MCF 10A (cell line): ENCODE data around the gene GPRC5B. TPM values are rescaled to one million over a fixed set of nuclear protein-coding genes. Genes with fewer than 3 reads are reported as not detected.

Experiments
- BruUV-seq: library from RNA; stranded (reverse); fragments of 400-500 nt; replicated peaks from 2 replicates; lab custom pipeline; 2021; lab: Mats Ljungman, UMichigan
- CTCF ChIA-PET: fragments of 300-600 bp; sonication (Branson Sonifier 250); formaldehyde crosslinking; extraction: SDS; loops from one replicate; lab custom pipeline; 2021; ENCODE audit warnings: antibody characterized with exemption, inconsistent platforms; lab: Yijun Ruan, JAX
- POLR2A ChIA-PET: fragments of 300-600, 350-650 bp; sonication (Branson Sonifier 250); formaldehyde crosslinking; extraction: SDS; loops from one replicate; lab custom pipeline; 2020; ENCODE audit warnings: antibody characterized with exemption, inconsistent platforms; lab: Yijun Ruan, JAX
- DNase-seq: peaks from one replicate; pipeline ENCODE4 v3.0.0-alpha.2; 2018; ENCODE audit not compliant: unreplicated experiment
- H3K27ac Mint-ChIP-seq: one replicate; pipeline ENCODE4 v1.8.0; 2022; ENCODE audit warnings: mild to moderate bottlenecking, low read depth, mixed read lengths; ENCODE audit not compliant: unreplicated experiment
- H3K27me3 Mint-ChIP-seq: one replicate; pipeline ENCODE4 v1.8.0; 2022; ENCODE audit warnings: mixed read lengths; ENCODE audit not compliant: insufficient read depth, unreplicated experiment
- H3K36me3 Mint-ChIP-seq: one replicate; pipeline ENCODE4 v1.8.0; 2022; ENCODE audit warnings: mild to moderate bottlenecking, moderate library complexity, mixed read lengths; ENCODE audit not compliant: insufficient read depth, unreplicated experiment
- H3K4me1 Mint-ChIP-seq: one replicate; pipeline ENCODE4 v1.8.0; 2022; ENCODE audit warnings: mixed read lengths; ENCODE audit not compliant: insufficient read depth, unreplicated experiment
- H3K4me3 Mint-ChIP-seq: one replicate; pipeline ENCODE4 v1.8.0; 2022; ENCODE audit warnings: mild to moderate bottlenecking, moderate library complexity, mixed read lengths; ENCODE audit not compliant: unreplicated experiment
- H3K9me3 Mint-ChIP-seq: one replicate; pipeline ENCODE4 v1.8.0; 2022; ENCODE audit warnings: mixed read lengths; ENCODE audit not compliant: unreplicated experiment
- intact Hi-C: fragments of 100-400 bp; cut with micrococcal nuclease; formaldehyde crosslinking; loops from 2 replicates; pipeline ENCODE4 v1.14.1; 2022
- total RNA-seq: library from RNA; stranded (reverse); gene quantifications from 2 replicates; pipeline ENCODE4 v1.2.3, GENCODE V29; 2022
- TF ChIP-seq, protein P1 (sequence below): fragments of 200-600 bp; IDR thresholded peaks from one replicate; pipeline ENCODE4 v1.8.0; 2022; ENCODE audit warnings: antibody characterized with exemption, mild to moderate bottlenecking; ENCODE audit not compliant: unreplicated experiment

GPRC5B gene
- total RNA-seq, 1 experiment from 2014 or later: not detected

DNA sequence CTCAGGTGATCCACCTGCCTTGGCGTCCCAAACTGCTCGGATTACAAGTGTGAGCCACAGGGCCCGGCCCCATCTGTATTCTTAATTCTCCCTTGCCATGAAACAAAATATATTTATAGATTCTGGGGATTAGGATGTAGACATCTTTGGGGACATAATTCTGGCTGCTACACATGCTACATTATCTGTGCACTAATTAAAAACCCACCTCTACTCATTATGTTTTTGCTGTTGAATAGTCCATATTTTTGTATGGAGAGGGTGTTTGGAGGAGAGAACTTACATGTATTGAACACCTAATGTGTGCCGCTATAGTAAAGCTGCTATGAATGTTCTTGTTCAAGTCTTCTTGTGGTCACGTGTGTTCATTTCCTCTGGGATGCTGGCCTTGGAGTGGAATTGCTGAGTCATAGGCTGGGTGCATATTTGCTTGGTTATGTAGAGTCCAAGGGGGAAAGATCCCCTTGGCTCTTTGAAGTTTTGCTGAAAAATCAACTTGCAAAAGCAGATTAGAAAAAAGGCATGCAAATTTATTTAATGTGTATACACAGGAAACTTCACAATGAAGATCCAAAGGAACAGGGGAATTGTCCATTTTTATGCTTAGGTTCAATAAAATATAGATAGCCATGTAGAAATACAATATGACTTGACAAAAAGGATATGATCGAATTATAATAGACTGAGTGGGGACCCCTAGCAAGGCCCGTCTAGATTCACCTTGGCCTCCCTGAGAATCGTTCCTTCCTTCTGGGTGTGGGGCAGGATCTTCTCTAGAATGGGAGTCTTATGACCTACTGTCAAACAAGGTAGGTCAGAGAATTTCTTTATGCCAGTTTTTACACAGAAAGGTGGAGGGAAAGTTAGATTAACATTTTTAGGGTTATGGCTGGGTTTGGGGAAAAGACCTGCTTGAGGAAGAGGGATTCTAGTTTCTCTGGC, 42.1 kb upstream of the GPRC5B start:
- peaks cover 2% of the 10 kb centered on the region for H3K27me3 Mint-ChIP-seq
- TF ChIP-seq, protein P1, sequence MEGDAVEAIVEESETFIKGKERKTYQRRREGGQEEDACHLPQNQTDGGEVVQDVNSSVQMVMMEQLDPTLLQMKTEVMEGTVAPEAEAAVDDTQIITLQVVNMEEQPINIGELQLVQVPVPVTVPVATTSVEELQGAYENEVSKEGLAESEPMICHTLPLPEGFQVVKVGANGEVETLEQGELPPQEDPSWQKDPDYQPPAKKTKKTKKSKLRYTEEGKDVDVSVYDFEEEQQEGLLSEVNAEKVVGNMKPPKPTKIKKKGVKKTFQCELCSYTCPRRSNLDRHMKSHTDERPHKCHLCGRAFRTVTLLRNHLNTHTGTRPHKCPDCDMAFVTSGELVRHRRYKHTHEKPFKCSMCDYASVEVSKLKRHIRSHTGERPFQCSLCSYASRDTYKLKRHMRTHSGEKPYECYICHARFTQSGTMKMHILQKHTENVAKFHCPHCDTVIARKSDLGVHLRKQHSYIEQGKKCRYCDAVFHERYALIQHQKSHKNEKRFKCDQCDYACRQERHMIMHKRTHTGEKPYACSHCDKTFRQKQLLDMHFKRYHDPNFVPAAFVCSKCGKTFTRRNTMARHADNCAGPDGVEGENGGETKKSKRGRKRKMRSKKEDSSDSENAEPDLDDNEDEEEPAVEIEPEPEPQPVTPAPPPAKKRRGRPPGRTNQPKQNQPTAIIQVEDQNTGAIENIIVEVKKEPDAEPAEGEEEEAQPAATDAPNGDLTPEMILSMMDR: no peak
- H3K4me3 Mint-ChIP-seq: no peak overlapping the region
- H3K9me3 Mint-ChIP-seq: no peaks in the 10 kb centered on the region
- H3K27ac Mint-ChIP-seq: no peak overlapping the region
- intact Hi-C loops: no loop called here
- ChIA-PET POLR2A (interaction anchor here (0.8 kb wide), 1 partner anchor 14 kb away, joined by 3 read pairs; no protein-coding TSS in a partner anchor), CTCF (interaction anchor here (2.3 kb wide), 1 partner anchor 19 kb away, joined by 16 read pairs; no protein-coding TSS in a partner anchor)
- peak; percentile 52 for DNase-seq
- BruUV-seq: no TSS peak
- no peaks in the 10 kb centered on the region for H3K4me1 Mint-ChIP-seq
- no peaks in the 10 kb centered on the region for H3K36me3 Mint-ChIP-seq

DNA sequence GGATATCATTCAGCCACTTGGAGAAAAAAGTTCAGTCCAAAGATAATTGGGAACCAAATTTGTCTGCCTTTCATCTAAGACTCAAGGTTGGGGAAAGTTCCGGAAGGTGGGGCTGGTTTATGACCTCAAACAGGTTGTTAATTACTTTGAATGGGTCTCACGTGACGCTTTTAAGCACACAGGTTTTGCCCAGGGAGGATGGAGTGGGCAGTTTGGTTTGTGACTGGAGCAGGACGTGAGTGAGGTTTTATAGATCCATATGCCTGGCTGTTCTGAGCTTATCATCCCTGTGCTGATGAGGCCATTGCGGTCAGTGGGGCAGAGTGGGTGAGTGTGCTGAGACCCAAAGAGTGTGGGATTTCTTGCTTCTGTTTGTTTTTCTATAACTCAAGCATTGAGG, 38.7 kb upstream of the GPRC5B start:
- no peaks in the 10 kb centered on the region for H3K36me3 Mint-ChIP-seq
- intact Hi-C loops: no loop called here
- peaks cover 22% of the 10 kb centered on the region for H3K27me3 Mint-ChIP-seq
- no peaks in the 10 kb centered on the region for H3K9me3 Mint-ChIP-seq
- no peak for DNase-seq
- BruUV-seq: no TSS peak
- CTCF ChIA-PET: interaction anchor here (4.7 kb wide), 1 partner anchor 16 kb away, joined by 23 read pairs; no protein-coding TSS in a partner anchor
- H3K4me1 Mint-ChIP-seq: no peaks in the 10 kb centered on the region
- TF ChIP-seq, protein P1: no peak
- POLR2A ChIA-PET: no interaction called here
- no peak overlapping the region for H3K27ac Mint-ChIP-seq
- no peak overlapping the region for H3K4me3 Mint-ChIP-seq

DNA sequence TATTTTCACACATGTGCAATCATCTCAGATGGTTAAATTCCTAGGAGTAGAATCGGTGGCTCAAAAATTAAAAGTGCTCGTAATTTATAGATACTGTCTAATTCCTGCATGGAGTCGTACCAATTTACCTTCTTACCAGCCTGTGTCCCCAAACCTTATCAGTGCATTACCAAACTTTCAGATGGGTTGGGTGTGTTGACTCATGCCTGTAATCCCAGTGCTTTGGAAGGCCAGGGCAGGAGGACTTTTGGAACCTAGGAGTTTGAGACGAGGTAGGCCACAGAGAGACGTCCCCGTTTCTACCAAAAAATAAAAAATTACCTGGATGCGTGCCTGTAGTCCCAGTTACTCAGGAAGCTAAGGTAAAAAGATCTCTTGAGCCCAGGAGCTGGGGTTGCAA, 34.5 kb upstream of the GPRC5B start:
- POLR2A ChIA-PET: no interaction called here
- peaks cover 22% of the 10 kb centered on the region for H3K27me3 Mint-ChIP-seq
- no peak overlapping the region for H3K27ac Mint-ChIP-seq
- CTCF ChIA-PET: interaction anchor here (0.7 to 4.7 kb wide), 2 partner anchors 12 to 44 kb away, joined by 4 to 23 read pairs; no protein-coding TSS in a partner anchor
- no peaks in the 10 kb centered on the region for H3K4me1 Mint-ChIP-seq
- H3K4me3 Mint-ChIP-seq: no peak overlapping the region
- DNase-seq: no peak
- intact Hi-C loops: no loop called here
- TF ChIP-seq, protein P1: no peak
- BruUV-seq: no TSS peak
- H3K9me3 Mint-ChIP-seq: no peaks in the 10 kb centered on the region
- no peaks in the 10 kb centered on the region for H3K36me3 Mint-ChIP-seq

DNA sequence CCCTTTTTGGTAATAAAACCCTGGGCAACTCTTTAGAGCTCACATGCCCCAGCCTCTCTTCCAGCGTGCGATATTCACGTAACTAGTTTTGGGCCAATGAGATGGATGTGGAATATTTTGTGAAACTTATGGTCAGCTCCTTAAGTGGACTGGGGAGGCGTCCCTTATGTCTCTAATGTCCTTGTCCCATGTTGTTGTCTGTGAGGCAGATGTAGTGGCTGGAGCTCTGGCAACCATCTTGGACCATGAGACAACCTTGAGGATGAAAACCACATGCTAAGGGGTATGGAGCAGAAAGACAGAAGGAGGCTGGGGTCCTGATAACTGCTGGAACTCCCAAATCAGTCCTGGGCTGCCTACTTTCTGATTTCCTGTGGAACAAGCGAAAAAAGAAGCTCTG, 31.4 kb upstream of the GPRC5B start:
- Mint-ChIP-seq H3K9me3 (no peaks in the 10 kb centered on the region), H3K4me3 (no peak overlapping the region), H3K27me3 (peaks cover 14% of the 10 kb centered on the region), H3K36me3 (no peaks in the 10 kb centered on the region), H3K27ac (no peak overlapping the region), H3K4me1 (no peaks in the 10 kb centered on the region)
- CTCF ChIA-PET: interaction anchor here (0.8 to 21.9 kb wide), 6 partner anchors 9 to 468 kb away, joined by 3 to 456 read pairs (median 5); no protein-coding TSS in a partner anchor
- BruUV-seq: no TSS peak
- POLR2A ChIA-PET: interaction anchor here (0.5 kb wide), 1 partner anchor 598 kb away, joined by 3 read pairs; no protein-coding TSS in a partner anchor
- intact Hi-C loops: no loop called here
- no peak for DNase-seq
- TF ChIP-seq, protein P1: no peak
